GM19099 (cell line): ENCODE results near the gene SNX7.

Experiments used
- POLR2A ChIP-seq: IDR thresholded peaks from 3 replicates; pipeline ENCODE4 v1.6.1; 2011; ENCODE audit warnings: low read depth; ENCODE audit not compliant: insufficient read length; ENCODE audit errors: extremely low read depth

Gene SNX7

GRCh38 chr1:98732985-98733781 is 71.7 kb downstream of the SNX7 start:
- TF ChIP-seq POLR2A, result no peak

DNA sequence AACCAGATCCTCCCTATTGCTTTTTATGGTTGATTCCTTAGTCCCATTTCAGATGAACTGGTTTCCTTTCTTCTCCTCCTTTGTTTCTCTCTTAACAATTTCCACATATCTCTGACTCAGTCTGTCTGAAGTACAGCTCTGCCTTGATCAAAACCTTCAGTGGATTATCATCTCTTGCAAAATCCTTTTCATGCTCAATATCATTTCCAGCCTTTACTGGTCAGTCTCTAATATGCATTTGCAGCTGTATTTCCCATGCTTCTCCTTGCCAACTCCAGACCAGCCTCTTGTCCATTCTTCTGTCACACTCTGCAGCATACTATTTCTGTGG is 72.2 kb downstream of the SNX7 start:
- TF ChIP-seq POLR2A, result no peak

- no peak for TF ChIP-seq POLR2A
Measured at GRCh38 chr1:98735756-98736155, 74.2 kb downstream of the SNX7 start.

DNA sequence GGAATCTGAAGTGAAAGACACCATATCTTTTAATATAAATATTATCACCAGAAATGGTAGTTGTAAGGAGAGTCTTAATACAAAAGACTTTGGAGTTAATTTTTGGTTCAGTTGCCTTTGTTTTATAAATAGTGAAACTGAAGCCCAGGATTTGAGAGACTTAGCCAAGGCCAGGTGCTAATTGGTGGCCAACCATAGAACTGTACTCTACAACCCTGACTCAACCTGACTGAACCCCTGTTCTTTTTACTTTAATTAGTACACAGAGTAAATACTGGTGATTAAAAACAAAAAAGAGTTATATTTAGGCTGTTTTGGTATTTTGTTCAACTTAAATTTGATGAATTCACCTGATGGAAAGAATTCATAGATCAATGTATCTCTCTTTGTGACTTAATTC is 76.3 kb downstream of the SNX7 start:
- TF ChIP-seq POLR2A, result no peak

GRCh38 chr1:98739762-98740161 is 78.2 kb downstream of the SNX7 start:
- TF ChIP-seq POLR2A, result no peak

DNA sequence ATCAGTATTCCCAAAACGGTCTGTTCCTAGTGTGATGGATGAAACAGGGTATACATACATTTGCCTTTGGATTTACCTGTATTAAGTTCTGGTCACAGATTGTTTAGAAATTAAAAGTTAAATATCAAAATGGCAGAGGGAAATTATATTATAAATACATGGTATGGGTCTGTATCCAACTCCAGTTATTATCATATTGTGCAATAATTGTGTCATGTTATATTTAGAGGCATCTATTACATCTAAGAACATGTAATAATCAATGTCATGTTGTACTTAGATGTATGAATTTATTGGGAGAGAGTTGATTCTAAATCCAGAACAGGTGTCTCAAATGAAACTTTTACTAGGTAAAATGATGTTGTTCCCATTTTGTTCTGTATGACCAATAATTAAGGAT is 79.6 kb downstream of the SNX7 start:
- no peak for TF ChIP-seq POLR2A

GRCh38 chr1:98749152-98749756 is 87.7 kb downstream of the SNX7 start:
- TF ChIP-seq POLR2A, result no peak

DNA sequence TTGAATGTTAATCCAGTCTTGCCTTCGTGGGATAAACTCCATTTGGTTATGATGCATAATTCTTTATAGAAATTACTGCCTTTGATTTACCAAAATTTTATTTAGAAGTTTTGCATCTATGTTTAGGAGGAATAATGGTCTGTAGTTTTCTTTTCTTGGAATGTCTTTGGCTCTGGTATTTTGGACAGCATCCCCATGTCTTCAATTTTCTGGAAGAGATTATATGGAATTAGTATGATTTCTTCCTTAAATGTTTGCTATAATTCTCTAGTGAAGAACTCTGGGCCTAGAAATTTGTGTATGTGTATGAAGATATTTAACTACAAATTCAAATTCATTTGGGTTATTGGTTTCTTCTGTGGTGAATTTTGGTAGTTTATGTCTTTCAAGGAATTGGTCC is 92.7 kb downstream of the SNX7 start:
- TF ChIP-seq POLR2A, result no peak

DNA sequence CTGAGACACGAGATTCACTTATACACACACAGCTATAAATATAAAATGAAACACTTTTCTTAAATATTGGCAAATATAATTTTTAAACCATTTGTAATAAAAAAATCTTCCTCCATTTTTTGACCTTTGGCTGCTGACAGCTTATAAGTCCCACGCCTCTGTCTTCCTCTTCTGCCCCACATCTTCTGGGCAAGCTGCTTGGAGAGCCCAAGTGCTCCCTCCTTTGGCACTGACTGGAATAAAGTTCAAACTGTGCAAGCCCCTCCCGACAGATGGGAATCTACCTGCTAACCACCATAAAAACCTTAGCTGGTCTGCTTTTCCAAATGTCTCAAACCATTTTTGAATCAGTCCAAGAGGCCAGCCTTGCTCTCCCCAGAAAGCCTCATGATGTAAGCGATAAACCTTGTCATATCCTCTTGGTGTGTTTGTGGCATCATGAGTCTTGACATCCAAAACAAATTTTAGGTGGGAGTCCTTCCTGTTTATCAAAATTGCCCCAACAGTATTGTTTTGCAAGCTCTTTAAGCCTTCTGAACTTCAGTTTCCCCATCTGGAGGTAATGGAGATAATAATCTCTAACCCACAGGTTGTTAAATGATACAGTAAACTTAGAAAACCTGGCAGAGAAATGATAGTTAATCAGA is 99.8 kb downstream of the SNX7 start:
- no peak for TF ChIP-seq POLR2A

GRCh38 chr1:98763488-98764150 is 102.1 kb downstream of the SNX7 start:
- no peak for TF ChIP-seq POLR2A

DNA sequence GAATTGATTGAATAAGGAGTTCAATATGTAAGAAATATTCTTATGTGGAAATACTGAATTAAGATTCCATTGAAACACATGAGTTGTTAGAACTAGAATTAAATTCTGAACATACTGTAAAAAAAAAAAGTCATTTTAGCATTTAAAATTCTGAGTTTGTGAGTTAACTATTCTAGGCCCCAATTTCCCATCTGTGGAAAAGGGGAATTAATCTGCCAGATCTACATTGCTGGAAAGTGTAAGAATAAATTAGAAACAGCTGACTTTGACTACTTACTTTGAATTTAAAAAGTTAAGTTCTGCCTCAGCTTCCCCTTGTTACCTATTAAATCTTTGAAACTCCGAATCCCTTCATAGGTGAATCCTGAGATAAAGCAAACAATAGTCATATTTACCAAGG is 103.0 kb downstream of the SNX7 start:
- TF ChIP-seq POLR2A, result no peak

GRCh38 chr1:98766255-98766654 is 104.7 kb downstream of the SNX7 start:
- no peak for TF ChIP-seq POLR2A

DNA sequence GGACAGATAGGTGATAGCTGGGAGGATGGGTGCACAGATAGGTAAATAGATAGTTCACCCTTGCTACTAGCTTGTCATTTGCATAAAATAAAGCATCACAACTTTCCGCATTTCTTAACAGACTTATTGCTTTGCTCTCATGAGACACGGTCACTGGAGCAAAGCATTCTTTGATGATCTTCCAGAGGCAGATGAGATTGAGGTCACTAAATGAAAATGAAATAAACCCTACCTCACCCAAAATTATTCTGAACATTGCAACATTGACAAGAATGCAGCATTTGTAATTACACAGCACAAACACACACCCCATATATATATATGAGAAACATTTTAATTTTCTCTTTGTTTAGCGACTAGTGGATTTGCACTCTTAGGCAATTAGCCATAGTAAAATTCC is 107.6 kb downstream of the SNX7 start:
- TF ChIP-seq POLR2A, result no peak

DNA sequence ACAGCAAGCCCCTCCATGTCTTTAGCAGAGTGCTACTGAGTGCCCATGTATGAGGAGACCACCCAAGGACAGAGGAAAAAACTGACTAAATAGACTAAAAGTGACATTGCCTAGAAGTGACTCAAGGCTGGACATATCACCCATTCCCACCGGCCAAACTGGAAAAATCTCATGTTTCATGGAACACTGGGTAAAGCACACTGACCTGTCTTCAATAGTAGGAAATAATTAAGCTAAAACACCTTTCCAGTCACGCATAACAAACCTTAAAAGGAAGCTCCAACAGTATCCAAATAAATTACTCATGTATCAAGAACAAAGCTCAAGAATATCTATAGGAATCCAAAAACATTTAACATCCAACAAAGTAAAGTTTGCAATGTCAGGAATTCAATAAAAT is 120.4 kb downstream of the SNX7 start:
- TF ChIP-seq POLR2A, result no peak

- no peak for TF ChIP-seq POLR2A
Measured at GRCh38 chr1:98783821-98784220, 122.3 kb downstream of the SNX7 start.

DNA sequence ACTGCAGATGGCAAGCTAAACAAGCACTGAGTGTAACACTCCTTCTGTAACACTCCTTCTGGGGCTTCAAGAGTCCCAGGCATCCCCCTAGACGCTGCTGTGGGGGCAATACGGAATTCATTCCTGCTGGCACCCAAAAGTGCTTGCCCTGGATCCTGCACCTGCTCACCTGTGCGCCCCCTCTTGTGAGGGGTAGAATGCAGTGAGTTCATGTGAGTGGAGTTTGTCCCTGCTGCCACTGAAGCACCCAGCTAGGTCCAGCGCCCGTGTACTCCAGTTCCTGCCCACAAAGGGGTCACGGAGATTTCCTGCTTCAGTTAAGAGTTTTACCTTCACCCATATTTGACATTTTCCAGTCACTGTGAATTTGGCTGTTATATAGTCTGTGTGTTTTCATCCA is 130.0 kb downstream of the SNX7 start:
- TF ChIP-seq POLR2A, result no peak
